H9 (cell line): ENCODE measurements around the gene SLBP. TPM values are rescaled to one million over a fixed set of nuclear protein-coding genes. Genes with fewer than 3 reads are reported as not detected.

ENCODE experiments used
- DNase-seq: peaks from one replicate; pipeline ENCODE4 v3.0.0-alpha.2; 2017
- H2AFZ ChIP-seq: one replicate; pipeline ENCODE4 v1.6.1; 2013; ENCODE audit warnings: mild to moderate bottlenecking, low read length, control low read depth, moderate library complexity
- H2AK5ac ChIP-seq: 2 replicates; pipeline ENCODE4 v1.6.1; 2013; ENCODE audit warnings: low read length, control low read depth, mixed read lengths; ENCODE audit not compliant: insufficient read length
- H2BK120ac ChIP-seq: one replicate; pipeline ENCODE4 v1.6.1; 2013; ENCODE audit warnings: low read depth, mild to moderate bottlenecking, low read length, control low read depth, inconsistent platforms; ENCODE audit not compliant: poor library complexity, severe bottlenecking
- H2BK12ac ChIP-seq: 2 replicates; pipeline ENCODE4 v1.6.1; 2013; ENCODE audit warnings: low read length, control low read depth, mixed read lengths, low read depth; ENCODE audit not compliant: insufficient read length
- H2BK15ac ChIP-seq: 2 replicates; pipeline ENCODE4 v1.6.1; 2013; ENCODE audit warnings: low read depth, low read length, control low read depth
- H2BK20ac ChIP-seq: one replicate; pipeline ENCODE4 v1.6.1; 2013; ENCODE audit warnings: low read depth, mild to moderate bottlenecking, low read length, control low read depth, inconsistent platforms; ENCODE audit not compliant: poor library complexity, severe bottlenecking
- H2BK5ac ChIP-seq: 2 replicates; pipeline ENCODE4 v1.6.1; 2013; ENCODE audit warnings: low read length, control low read depth, mixed read lengths; ENCODE audit not compliant: insufficient read length
- H3K14ac ChIP-seq: 2 replicates; pipeline ENCODE4 v1.6.1; 2013; ENCODE audit warnings: low read length, control low read depth; ENCODE audit not compliant: insufficient read depth
- H3K18ac ChIP-seq: 2 replicates; pipeline ENCODE4 v1.6.1; 2013; ENCODE audit warnings: low read depth, mild to moderate bottlenecking, mixed read lengths, low read length, control low read depth; ENCODE audit not compliant: insufficient read length
- H3K23ac ChIP-seq: 2 replicates; pipeline ENCODE4 v1.6.1; 2013; ENCODE audit warnings: low read length, control low read depth, mixed read lengths, low read depth; ENCODE audit not compliant: insufficient read length
- H3K23me2 ChIP-seq: 2 replicates; pipeline ENCODE4 v1.6.1; 2013; ENCODE audit warnings: low read depth, mild to moderate bottlenecking, mixed read lengths, low read length, control low read depth; ENCODE audit not compliant: insufficient read length, poor library complexity, severe bottlenecking
- H3K27ac ChIP-seq: 2 replicates; pipeline ENCODE4 v1.5.1; 2013; ENCODE audit warnings: low read length, control low read depth, mixed read lengths, low read depth; ENCODE audit not compliant: insufficient read length
- H3K27me3 ChIP-seq: 2 replicates; pipeline ENCODE4 v1.6.1; 2013; ENCODE audit warnings: low read length, control low read depth, inconsistent platforms; ENCODE audit not compliant: insufficient read depth
- H3K4ac ChIP-seq: 2 replicates; pipeline ENCODE4 v1.6.1; 2013; ENCODE audit warnings: low read depth, mild to moderate bottlenecking, control low read depth, inconsistent platforms, low read length, moderate library complexity
- H3K4me1 ChIP-seq: 2 replicates; pipeline ENCODE4 v1.6.1; 2013; ENCODE audit warnings: low read length, control low read depth, inconsistent platforms; ENCODE audit not compliant: insufficient read depth
- H3K4me2 ChIP-seq: 2 replicates; pipeline ENCODE4 v1.6.1; 2013; ENCODE audit warnings: low read length, control low read depth, mixed read lengths; ENCODE audit not compliant: insufficient read length, insufficient read depth
- H3K56ac ChIP-seq: 2 replicates; pipeline ENCODE4 v1.6.1; 2013; ENCODE audit warnings: low read depth, mild to moderate bottlenecking, mixed read lengths, low read length, control low read depth; ENCODE audit not compliant: insufficient read length
- H3K79me1 ChIP-seq: 2 replicates; pipeline ENCODE4 v1.6.1; 2013; ENCODE audit warnings: low read depth, mild to moderate bottlenecking, moderate library complexity, low read length, control low read depth, inconsistent platforms; ENCODE audit not compliant: insufficient read depth, poor library complexity, severe bottlenecking
- H3K79me2 ChIP-seq: 2 replicates; pipeline ENCODE4 v1.6.1; 2013; ENCODE audit warnings: low read length, control low read depth, inconsistent platforms; ENCODE audit not compliant: insufficient read depth
- H3K9ac ChIP-seq: 2 replicates; pipeline ENCODE4 v1.6.1; 2013; ENCODE audit warnings: low read length, control low read depth, mixed read lengths; ENCODE audit not compliant: insufficient read length; ENCODE audit errors: extremely low read depth
- H3K9me3 ChIP-seq: one replicate; pipeline ENCODE4 v1.6.1; 2013; ENCODE audit warnings: low read depth, low read length, inconsistent platforms; ENCODE audit not compliant: control insufficient read depth
- H3T11ph ChIP-seq: one replicate; pipeline ENCODE4 v1.6.1; 2013; ENCODE audit warnings: mild to moderate bottlenecking, low read length, control low read depth, inconsistent platforms
- H4K20me1 ChIP-seq: one replicate; pipeline ENCODE4 v1.6.1; 2013; ENCODE audit not compliant: control insufficient read depth, insufficient read length, insufficient read depth
- H4K5ac ChIP-seq: 2 replicates; pipeline ENCODE4 v1.6.1; 2013; ENCODE audit warnings: low read depth, mild to moderate bottlenecking, mixed read lengths, low read length, control low read depth; ENCODE audit not compliant: insufficient read length
- H4K8ac ChIP-seq: replicated peaks from 2 replicates; pipeline ENCODE4 v1.6.1; 2013; ENCODE audit warnings: low read length, control low read depth, mixed read lengths, low read depth; ENCODE audit not compliant: insufficient read length
- H4K91ac ChIP-seq: 2 replicates; pipeline ENCODE4 v1.6.1; 2013; ENCODE audit warnings: low read depth, mild to moderate bottlenecking, moderate library complexity, mixed read lengths, low read length, control low read depth; ENCODE audit not compliant: insufficient read length
- H3K27ac Mint-ChIP-seq, 3 experiments: 2 replicates in 2 of 3; 3 replicates in 1 of 3; pipeline ENCODE4 v1.8.0; 2020 to 2021; ENCODE audit warnings: mixed read lengths in 3 of 3, mild to moderate bottlenecking in 1 of 3, moderate library complexity in 1 of 3
- H3K27me3 Mint-ChIP-seq: 2 replicates; pipeline ENCODE4 v1.8.0; 2021; ENCODE audit warnings: low read depth, mild to moderate bottlenecking, moderate library complexity, mixed read lengths
- H3K36me3 Mint-ChIP-seq, 3 experiments: 2 replicates in 2 of 3; 3 replicates in 1 of 3; pipeline ENCODE4 v1.8.0; 2020 to 2021; ENCODE audit warnings: low read depth in 3 of 3, mixed read lengths in 3 of 3; ENCODE audit not compliant: insufficient read depth in 1 of 3
- H3K4me1 Mint-ChIP-seq, 2 experiments: 2 replicates each; pipeline ENCODE4 v1.8.0; 2020; ENCODE audit warnings: mixed read lengths in 2 of 2
- H3K4me3 Mint-ChIP-seq, 2 experiments: 2 replicates in 1 of 2; 3 replicates in 1 of 2; pipeline ENCODE4 v1.8.0; 2020 to 2021; ENCODE audit warnings: mild to moderate bottlenecking in 2 of 2, mixed read lengths in 2 of 2, moderate library complexity in 1 of 2
- H3K9me3 Mint-ChIP-seq, 2 experiments: 2 replicates in 1 of 2; 3 replicates in 1 of 2; pipeline ENCODE4 v1.8.0; 2020; ENCODE audit warnings: mild to moderate bottlenecking in 2 of 2, mixed read lengths in 2 of 2, moderate library complexity in 1 of 2
- WGBS: extraction: QIAGEN DNeasy Blood & Tissue Kit; methylation state at CpG from one replicate; pipeline ENCODE4 v1.1.7; 2013; ENCODE audit warnings: missing lambda C conversion rate, low lambda C conversion rate, mixed read lengths; ENCODE audit not compliant: insufficient read length; ENCODE audit errors: extremely low coverage; 5-methylcytosine and 5-hydroxymethylcytosine counted together
- total RNA-seq: library from RNA; stranded (reverse); gene quantifications from 2 replicates; pipeline ENCODE4 v1.2.1, GENCODE V29; 2021
- TF ChIP-seq, protein P1 (sequence below): fragments of 200-600 bp; sonication (generic); conservative IDR thresholded peaks from 3 replicates; pipeline ENCODE4 v1.8.0; 2021; ENCODE audit warnings: antibody characterized with exemption, mild to moderate bottlenecking

Gene SLBP
- total RNA-seq, 1 experiment from 2014 or later: 62.7 TPM

DNA sequence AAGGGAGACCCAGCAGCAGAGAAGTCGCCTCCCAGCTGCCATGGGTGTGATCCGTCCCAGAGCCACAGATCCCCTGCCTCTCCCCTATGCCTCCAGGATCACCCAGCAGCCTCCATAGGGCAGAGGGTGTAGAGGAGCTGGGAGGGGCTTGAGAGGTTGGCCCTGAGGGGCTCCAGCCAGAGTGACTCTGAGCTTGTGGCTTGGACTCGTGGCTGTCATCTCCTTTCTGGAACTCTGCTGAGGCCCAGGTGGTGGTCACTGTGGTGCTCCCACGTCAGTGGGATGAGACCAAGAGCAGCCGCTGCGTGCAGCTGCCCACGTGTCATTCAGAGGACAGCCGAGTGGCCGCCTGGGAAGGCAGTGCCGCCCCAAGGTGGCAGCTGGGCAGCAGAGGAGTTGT lies 13.4 kb upstream of the SLBP start:
- H3K27ac Mint-ChIP-seq: peak overlapping the region in 1 of 3 experiments; percentile 89; a peak in 2 of 7 replicates
- no peaks in the 10 kb centered on the region for H3K9me3 Mint-ChIP-seq
- Histone ChIP-seq H3K4me1 (no peaks in the 10 kb centered on the region), H3K9me3 (no peaks in the 10 kb centered on the region), H3K14ac (no peak overlapping the region), H3K18ac (no peak overlapping the region), H3K27me3 (no peaks in the 10 kb centered on the region), H2BK15ac (no peak overlapping the region), H3T11ph (no peak overlapping the region), H3K56ac (no peak overlapping the region), H4K5ac (no peak overlapping the region), H3K9ac (no peak overlapping the region), H3K23ac (no peak overlapping the region), H3K27ac (no peak overlapping the region), H2BK120ac (no peak overlapping the region), H2BK20ac (no peak overlapping the region), H2AFZ (no peak overlapping the region), H4K20me1 (peaks cover 2% of the 10 kb centered on the region), H2AK5ac (no peak overlapping the region), H3K4me2 (no peak overlapping the region), H4K8ac (no peak overlapping the region), H4K91ac (no peak overlapping the region), H3K23me2 (peaks cover 10% of the 10 kb centered on the region), H2BK5ac (no peak overlapping the region), H2BK12ac (no peak overlapping the region), H3K79me1 (peaks cover 16% of the 10 kb centered on the region), H3K4ac (no peak overlapping the region), H3K79me2 (peaks cover 22% of the 10 kb centered on the region; the same call in 1 of the 2 replicates)
- peaks cover 20 to 25% of the 10 kb centered on the region in 2 experiments for H3K4me1 Mint-ChIP-seq
- TF ChIP-seq, protein P1, sequence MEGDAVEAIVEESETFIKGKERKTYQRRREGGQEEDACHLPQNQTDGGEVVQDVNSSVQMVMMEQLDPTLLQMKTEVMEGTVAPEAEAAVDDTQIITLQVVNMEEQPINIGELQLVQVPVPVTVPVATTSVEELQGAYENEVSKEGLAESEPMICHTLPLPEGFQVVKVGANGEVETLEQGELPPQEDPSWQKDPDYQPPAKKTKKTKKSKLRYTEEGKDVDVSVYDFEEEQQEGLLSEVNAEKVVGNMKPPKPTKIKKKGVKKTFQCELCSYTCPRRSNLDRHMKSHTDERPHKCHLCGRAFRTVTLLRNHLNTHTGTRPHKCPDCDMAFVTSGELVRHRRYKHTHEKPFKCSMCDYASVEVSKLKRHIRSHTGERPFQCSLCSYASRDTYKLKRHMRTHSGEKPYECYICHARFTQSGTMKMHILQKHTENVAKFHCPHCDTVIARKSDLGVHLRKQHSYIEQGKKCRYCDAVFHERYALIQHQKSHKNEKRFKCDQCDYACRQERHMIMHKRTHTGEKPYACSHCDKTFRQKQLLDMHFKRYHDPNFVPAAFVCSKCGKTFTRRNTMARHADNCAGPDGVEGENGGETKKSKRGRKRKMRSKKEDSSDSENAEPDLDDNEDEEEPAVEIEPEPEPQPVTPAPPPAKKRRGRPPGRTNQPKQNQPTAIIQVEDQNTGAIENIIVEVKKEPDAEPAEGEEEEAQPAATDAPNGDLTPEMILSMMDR: no peak
- peaks cover 55 to 75% (median 75%) of the 10 kb centered on the region in 3 experiments for H3K36me3 Mint-ChIP-seq
- no peaks in the 10 kb centered on the region; the same call in 1 of the 2 replicates for H3K27me3 Mint-ChIP-seq
- peak; percentile 25 for DNase-seq
- H3K4me3 Mint-ChIP-seq: no peak overlapping the region
- no CpG with 5 or more reads among the region's 10 CpGs for WGBS
